SK-N-SH treated with all-trans-retinoic acid at 6 μM for 48 hours (cell line): ENCODE measurements around the gene FBXL13.

Experiments
- CSDC2 ChIP-seq: fragments of 250-450 bp; sonication (Bioruptor Pico); IDR thresholded peaks from 2 replicates; pipeline ENCODE4 v1.5.0; 2020; ENCODE audit warnings: mild to moderate bottlenecking, moderate library complexity
- PPARA ChIP-seq: fragments of 250-450 bp; sonication (Bioruptor Pico); IDR thresholded peaks from 2 replicates; pipeline ENCODE4 v1.5.0; 2020; ENCODE audit warnings: mild to moderate bottlenecking, borderline replicate concordance
- ZFP3 ChIP-seq: fragments of 250-450 bp; sonication (Bioruptor Pico); IDR thresholded peaks from 2 replicates; pipeline ENCODE4 v1.5.0; 2020; ENCODE audit warnings: mild to moderate bottlenecking, moderate library complexity
- ZFP30 ChIP-seq: fragments of 450-650 bp; formaldehyde crosslinking; IDR thresholded peaks from 2 replicates; pipeline ENCODE4 v1.5.0; 2022; ENCODE audit warnings: mild to moderate bottlenecking, moderate library complexity
- ZNF565 ChIP-seq: fragments of 450-650 bp; formaldehyde crosslinking; conservative IDR thresholded peaks from 2 replicates; pipeline ENCODE4 v1.5.0; 2020; ENCODE audit warnings: low read depth, mild to moderate bottlenecking, moderate library complexity

DNA sequence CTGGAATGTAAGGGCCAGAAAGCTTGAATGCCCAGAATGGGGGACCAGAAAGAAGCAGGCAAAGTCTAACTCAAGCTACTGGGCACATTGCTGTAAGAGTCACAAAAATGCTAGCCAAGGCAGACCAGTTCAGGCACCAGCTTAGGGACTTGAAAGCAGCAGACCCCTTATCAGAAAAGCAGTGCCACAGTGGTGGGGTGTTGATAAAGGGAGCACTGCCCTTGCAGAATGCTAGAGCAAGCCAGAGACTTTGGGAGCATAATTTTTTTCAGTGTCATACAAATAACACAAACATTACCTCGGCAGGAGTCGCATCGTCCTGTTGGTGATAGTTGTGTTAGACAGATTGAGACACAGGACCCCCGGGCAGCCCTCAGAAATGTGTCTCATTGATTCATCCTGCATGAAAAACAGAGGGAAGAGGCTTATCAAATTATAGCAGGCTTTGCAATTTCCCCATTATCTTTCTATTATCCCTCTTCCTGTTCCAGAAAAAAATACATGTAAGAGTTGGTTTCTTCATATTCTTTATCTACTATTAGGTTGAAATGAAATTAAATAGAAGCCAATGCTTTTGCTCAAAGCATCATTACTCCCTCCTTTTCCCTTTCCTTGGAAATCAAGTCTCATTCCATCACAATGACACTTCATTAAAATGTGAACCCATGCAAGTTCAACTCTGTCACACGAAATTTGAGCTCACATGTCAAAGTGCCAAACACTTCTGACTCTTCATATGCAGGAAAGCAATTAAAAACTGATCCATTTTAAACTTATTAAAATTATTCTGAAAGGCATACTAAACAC, 148.4 kb downstream of the FBXL13 start:
- TF ChIP-seq PPARA (CRISPR knock-in tag), result no peak
- no peak for TF ChIP-seq ZFP30 (CRISPR knock-in tag)
- no peak for TF ChIP-seq CSDC2 (CRISPR knock-in tag)
- TF ChIP-seq ZFP3 (CRISPR knock-in tag), result peak; percentile 92
- TF ChIP-seq ZNF565 (CRISPR knock-in tag), result no peak
